Diencephalon (tissue), 1 donor: ENCODE data around the gene DNM3. TPM values are rescaled to one million over a fixed set of nuclear protein-coding genes. Genes with fewer than 3 reads are reported as not detected.

Experiments used
- small RNA-seq: library from RNA; depleted of rRNA; stranded (forward); fragments of <200 nt; gene quantifications from one replicate; pipeline ENCODE3, GENCODE V24; 2014
- total RNA-seq: library from RNA; depleted of rRNA; stranded (reverse); fragments of >200 nt; gene quantifications from one replicate; pipeline ENCODE4 v1.2.3, GENCODE V29; 2014

DNM3 gene
- 72.0 TPM for total RNA-seq

GRCh38 chr1:171841050-171841910, at the start of gene DNM3:
Gene DNM3 (plus strand): TSS chr1:171841498. CDS start chr1:171841657, 159 bp downstream.

GRCh38 chr1:172420385-172420784, 579.1 kb downstream of the DNM3 start, which contains the start of gene C1orf105:
Gene C1orf105 (plus strand): TSS chr1:172420685. CDS start chr1:172420886, 201 bp downstream.

GRCh38 chr1:172443666-172444453, 602.6 kb downstream of the DNM3 start, which contains the start of gene PIGC:
Gene PIGC (minus strand): TSS chr1:172444069. CDS start chr1:172442622, 1,447 bp downstream.

Small RNAs within 50 kb of the gene (small RNA-seq; reads per million reads assigned to genes)
- gene MIR199A2 (not detected), gene RNU6-157P (not detected)

Other genes with a start within 250 kb of the DNM3 start
- not detected for gene MYOCOS, start 219.3 kb upstream of the DNM3 start, total RNA-seq
- gene MYOC, start 188.8 kb upstream of the DNM3 start, total RNA-seq, result not detected
- gene VAMP4, start 99.4 kb upstream of the DNM3 start, total RNA-seq, result 25.8 TPM
- 18.5 TPM for gene METTL13, start 59.8 kb upstream of the DNM3 start, total RNA-seq